Vagina (tissue), 2 donors: Measurements from ENCODE around the gene STXBP3. TPM values are rescaled to one million over a fixed set of nuclear protein-coding genes. Genes with fewer than 3 reads are reported as not detected.

Source experiments
- DNase-seq, 2 donors: peaks; one replicate each; pipeline ENCODE4 v3.0.0-alpha.2; 2017; ENCODE audit errors: extremely low spot score in 2 of 2
- H3K27ac ChIP-seq: fragments of 200-600 bp; sonication (generic); one replicate; pipeline ENCODE4 v1.5.1; 2019
- H3K27me3 ChIP-seq: fragments of 200-600 bp; sonication (generic); one replicate; pipeline ENCODE4 v1.5.1; 2019
- H3K36me3 ChIP-seq, 2 donors: fragments of 200-600 bp; sonication (generic); one replicate each; pipeline ENCODE4 v1.5.1; 2017 to 2019
- H3K4me1 ChIP-seq: fragments of 200-600 bp; sonication (generic); one replicate; pipeline ENCODE4 v1.5.1; 2019
- H3K4me3 ChIP-seq, 2 donors: fragments of 200-600 bp; sonication (generic); 1 replicate in 1 of 2; 2 replicates in 1 of 2; pipeline ENCODE4 v1.5.1; 2016 to 2019
- H3K9me3 ChIP-seq: fragments of 200-600 bp; sonication (generic); one replicate; pipeline ENCODE4 v1.5.1; 2019
- CTCF ChIP-seq, 3 experiments: fragments of 450-650 bp in 2 of 3; fragments of 200-600 bp in 1 of 3; sonication (generic) in 1 of 3; IDR thresholded peaks; one replicate each; pipeline ENCODE4 v1.5.1; 2017 to 2019; ENCODE audit warnings: antibody characterized with exemption in 3 of 3, mild to moderate bottlenecking in 2 of 3, moderate library complexity in 2 of 3
- POLR2A ChIP-seq, 2 donors: fragments of 450-650 bp; IDR thresholded peaks; one replicate each; pipeline ENCODE4 v1.6.1; 2017; ENCODE audit warnings: antibody characterized with exemption in 2 of 2, mild to moderate bottlenecking in 2 of 2, moderate library complexity in 2 of 2
- POLR2AphosphoS5 ChIP-seq, 2 donors: sonication (generic); formaldehyde crosslinking; IDR thresholded peaks; one replicate each; pipeline ENCODE4 v1.9.0; 2017; ENCODE audit warnings: antibody characterized with exemption in 2 of 2, mild to moderate bottlenecking in 2 of 2, low read depth in 1 of 2; ENCODE audit not compliant: insufficient read depth in 1 of 2
- intact Hi-C: fragments of 100-400 bp; cut with DNase I; formaldehyde crosslinking; loops from one replicate; pipeline ENCODE4 v1.15.1; 2023
- total RNA-seq: library from RNA; depleted of rRNA; stranded (reverse); fragments of >200 nt; gene quantifications from one replicate; pipeline ENCODE4 v1.2.3, GENCODE V29; 2016

The STXBP3 gene
- total RNA-seq, 1 donor from 2014 or later, result 167 TPM

- intact Hi-C loops, result loop anchor here (5.0 kb wide), 1 partner anchor 126 kb away; the partner anchor contains the start of gene PRPF38B
- Histone ChIP-seq H3K27ac (peak overlapping the region; percentile 78), H3K9me3 (no peaks in the 10 kb centered on the region), H3K27me3 (no peaks in the 10 kb centered on the region), H3K4me1 (peaks cover 48% of the 10 kb centered on the region), H3K4me3 (no peak overlapping the region), H3K36me3 (no peaks in the 10 kb centered on the region)
- no peak for DNase-seq
- TF ChIP-seq POLR2AphosphoS5 (IDR thresholded peaks at IDR 0.05; ENCODE audit: insufficient read depth in 1 of 2, low read depth in 1 of 2) (no peak), POLR2A (IDR thresholded peaks at IDR 0.05) (no peak), CTCF (IDR thresholded peaks at IDR 0.05) (no peak)
Observed at GRCh38 chr1:108817811-108818210, 71.3 kb downstream of the STXBP3 start.

- no peak for DNase-seq
- H3K27ac ChIP-seq, result no peak overlapping the region
- peaks cover 30% of the 10 kb centered on the region for H3K4me1 ChIP-seq
- H3K9me3 ChIP-seq, result no peaks in the 10 kb centered on the region
- H3K27me3 ChIP-seq, result no peaks in the 10 kb centered on the region
- TF ChIP-seq POLR2A (IDR thresholded peaks at IDR 0.05), result no peak
- no peak for TF ChIP-seq POLR2AphosphoS5 (IDR thresholded peaks at IDR 0.05; ENCODE audit: insufficient read depth in 1 of 2, low read depth in 1 of 2)
- no peak for TF ChIP-seq CTCF (IDR thresholded peaks at IDR 0.05)
- intact Hi-C loops, result loop anchor here (5.0 kb wide), 1 partner anchor 128 kb away; the partner anchor contains the start of gene PRPF38B
- H3K4me3 ChIP-seq, result no peak overlapping the region
- H3K36me3 ChIP-seq, result no peaks in the 10 kb centered on the region
Observed at GRCh38 chr1:108819878-108820277, 73.4 kb downstream of the STXBP3 start.

- H3K27ac ChIP-seq, result no peak overlapping the region
- TF ChIP-seq CTCF (IDR thresholded peaks at IDR 0.05), result no peak
- TF ChIP-seq POLR2AphosphoS5 (IDR thresholded peaks at IDR 0.05; ENCODE audit: insufficient read depth in 1 of 2, low read depth in 1 of 2), result no peak
- no peak for TF ChIP-seq POLR2A (IDR thresholded peaks at IDR 0.05)
- no peak overlapping the region for H3K4me3 ChIP-seq
- peaks cover 10% of the 10 kb centered on the region for H3K4me1 ChIP-seq
- no peaks in the 10 kb centered on the region for H3K27me3 ChIP-seq
- no peaks in the 10 kb centered on the region for H3K9me3 ChIP-seq
- intact Hi-C loops, result no loop called here
- no peaks in the 10 kb centered on the region for H3K36me3 ChIP-seq
- DNase-seq, result no peak
Observed at GRCh38 chr1:108823632-108824031, 77.2 kb downstream of the STXBP3 start.

- intact Hi-C loops, result no loop called here
- no peaks in the 10 kb centered on the region for H3K36me3 ChIP-seq
- H3K4me3 ChIP-seq, result no peak overlapping the region
- H3K4me1 ChIP-seq, result peaks cover 13% of the 10 kb centered on the region
- H3K27me3 ChIP-seq, result no peaks in the 10 kb centered on the region
- no peak overlapping the region for H3K27ac ChIP-seq
- no peaks in the 10 kb centered on the region for H3K9me3 ChIP-seq
- TF ChIP-seq POLR2AphosphoS5 (IDR thresholded peaks at IDR 0.05; ENCODE audit: insufficient read depth in 1 of 2, low read depth in 1 of 2) (no peak), CTCF (IDR thresholded peaks at IDR 0.05) (no peak), POLR2A (IDR thresholded peaks at IDR 0.05) (no peak)
- DNase-seq, result no peak
Observed at GRCh38 chr1:108824051-108824450, 77.6 kb downstream of the STXBP3 start.

- DNase-seq, result no peak
- H3K27ac ChIP-seq, result no peak overlapping the region
- TF ChIP-seq POLR2AphosphoS5 (IDR thresholded peaks at IDR 0.05; ENCODE audit: insufficient read depth in 1 of 2, low read depth in 1 of 2), result no peak
- no peak for TF ChIP-seq POLR2A (IDR thresholded peaks at IDR 0.05)
- TF ChIP-seq CTCF (IDR thresholded peaks at IDR 0.05), result no peak
- peaks cover 34% of the 10 kb centered on the region for H3K4me1 ChIP-seq
- no peaks in the 10 kb centered on the region for H3K36me3 ChIP-seq
- no peaks in the 10 kb centered on the region for H3K9me3 ChIP-seq
- H3K27me3 ChIP-seq, result no peaks in the 10 kb centered on the region
- no peak overlapping the region for H3K4me3 ChIP-seq
- intact Hi-C loops, result loop anchor here (5.0 kb wide), 1 partner anchor 71 kb away; no protein-coding TSS in a partner anchor
Observed at GRCh38 chr1:108826081-108826635, 79.7 kb downstream of the STXBP3 start.
